Measurements from ENCODE around the gene SLC16A2.

DNA sequence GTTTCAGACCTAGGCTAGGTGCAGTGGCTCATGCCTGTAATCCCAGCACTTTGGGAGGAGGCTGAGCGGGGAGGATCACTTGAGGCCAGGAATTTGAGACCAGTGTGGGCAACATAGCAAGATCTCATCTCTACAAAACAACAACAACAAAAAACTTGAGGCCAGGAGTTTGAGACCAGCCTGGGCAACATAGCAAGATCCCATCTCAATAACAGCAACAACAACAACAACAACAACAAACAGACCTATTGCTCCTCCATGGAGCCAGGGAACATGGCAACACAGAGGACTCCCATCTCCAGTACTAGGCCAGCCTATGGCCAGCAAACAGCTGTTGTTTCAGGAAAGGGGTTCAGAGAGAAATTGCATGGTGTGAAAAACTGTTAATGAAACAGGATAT lies 43.4 kb downstream of the SLC16A2 start:
- TF ChIP-seq POLR2A (IDR thresholded peaks at IDR 0.05; ENCODE audit: low read depth, low read length) (no peak), SPI1 (IDR thresholded peaks at IDR 0.05; ENCODE audit: borderline replicate concordance, insufficient read depth, low read depth, low read length) (no peak), SIX5 (IDR thresholded peaks at IDR 0.05; ENCODE audit: low read depth, low read length, severe bottlenecking) (no peak), CREM (IDR thresholded peaks at IDR 0.05; ENCODE audit: low read depth) (no peak), EZH2 (IDR thresholded peaks at IDR 0.05; ENCODE audit: borderline replicate concordance, control insufficient read depth, low read depth, low read length) (no peak), TAF1 (IDR thresholded peaks at IDR 0.05; ENCODE audit: borderline replicate concordance, low read depth, low read length) (no peak), BHLHE40 (IDR thresholded peaks at IDR 0.05; ENCODE audit: borderline replicate concordance in 1 of 2, low read depth in 2 of 2, low read length in 1 of 2) (no peak), EP300 (IDR thresholded peaks at IDR 0.05; ENCODE audit: borderline replicate concordance in 1 of 2, control insufficient read depth in 1 of 2, low read depth in 2 of 2, low read length in 2 of 2) (no peak), EGR1 (IDR thresholded peaks at IDR 0.05; ENCODE audit: borderline replicate concordance in 1 of 2, low read depth in 2 of 2, low read length in 2 of 2) (no peak)
- TF ChIP-seq, protein P1, sequence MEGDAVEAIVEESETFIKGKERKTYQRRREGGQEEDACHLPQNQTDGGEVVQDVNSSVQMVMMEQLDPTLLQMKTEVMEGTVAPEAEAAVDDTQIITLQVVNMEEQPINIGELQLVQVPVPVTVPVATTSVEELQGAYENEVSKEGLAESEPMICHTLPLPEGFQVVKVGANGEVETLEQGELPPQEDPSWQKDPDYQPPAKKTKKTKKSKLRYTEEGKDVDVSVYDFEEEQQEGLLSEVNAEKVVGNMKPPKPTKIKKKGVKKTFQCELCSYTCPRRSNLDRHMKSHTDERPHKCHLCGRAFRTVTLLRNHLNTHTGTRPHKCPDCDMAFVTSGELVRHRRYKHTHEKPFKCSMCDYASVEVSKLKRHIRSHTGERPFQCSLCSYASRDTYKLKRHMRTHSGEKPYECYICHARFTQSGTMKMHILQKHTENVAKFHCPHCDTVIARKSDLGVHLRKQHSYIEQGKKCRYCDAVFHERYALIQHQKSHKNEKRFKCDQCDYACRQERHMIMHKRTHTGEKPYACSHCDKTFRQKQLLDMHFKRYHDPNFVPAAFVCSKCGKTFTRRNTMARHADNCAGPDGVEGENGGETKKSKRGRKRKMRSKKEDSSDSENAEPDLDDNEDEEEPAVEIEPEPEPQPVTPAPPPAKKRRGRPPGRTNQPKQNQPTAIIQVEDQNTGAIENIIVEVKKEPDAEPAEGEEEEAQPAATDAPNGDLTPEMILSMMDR (IDR thresholded peaks at IDR 0.05 in 2 of 3, conservative IDR thresholded peaks at IDR 0.05 in 1 of 3; ENCODE audit: control insufficient read depth in 2 of 3, extremely low read depth in 1 of 3, insufficient read depth in 1 of 3, low read depth in 3 of 3, low read length in 3 of 3) = no peak
- TF ChIP-seq, protein P2, sequence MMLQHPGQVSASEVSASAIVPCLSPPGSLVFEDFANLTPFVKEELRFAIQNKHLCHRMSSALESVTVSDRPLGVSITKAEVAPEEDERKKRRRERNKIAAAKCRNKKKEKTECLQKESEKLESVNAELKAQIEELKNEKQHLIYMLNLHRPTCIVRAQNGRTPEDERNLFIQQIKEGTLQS (IDR thresholded peaks at IDR 0.05; ENCODE audit: borderline replicate concordance, extremely low read depth, low read depth, low read length) = no peak
- TF ChIP-seq, protein P3, sequence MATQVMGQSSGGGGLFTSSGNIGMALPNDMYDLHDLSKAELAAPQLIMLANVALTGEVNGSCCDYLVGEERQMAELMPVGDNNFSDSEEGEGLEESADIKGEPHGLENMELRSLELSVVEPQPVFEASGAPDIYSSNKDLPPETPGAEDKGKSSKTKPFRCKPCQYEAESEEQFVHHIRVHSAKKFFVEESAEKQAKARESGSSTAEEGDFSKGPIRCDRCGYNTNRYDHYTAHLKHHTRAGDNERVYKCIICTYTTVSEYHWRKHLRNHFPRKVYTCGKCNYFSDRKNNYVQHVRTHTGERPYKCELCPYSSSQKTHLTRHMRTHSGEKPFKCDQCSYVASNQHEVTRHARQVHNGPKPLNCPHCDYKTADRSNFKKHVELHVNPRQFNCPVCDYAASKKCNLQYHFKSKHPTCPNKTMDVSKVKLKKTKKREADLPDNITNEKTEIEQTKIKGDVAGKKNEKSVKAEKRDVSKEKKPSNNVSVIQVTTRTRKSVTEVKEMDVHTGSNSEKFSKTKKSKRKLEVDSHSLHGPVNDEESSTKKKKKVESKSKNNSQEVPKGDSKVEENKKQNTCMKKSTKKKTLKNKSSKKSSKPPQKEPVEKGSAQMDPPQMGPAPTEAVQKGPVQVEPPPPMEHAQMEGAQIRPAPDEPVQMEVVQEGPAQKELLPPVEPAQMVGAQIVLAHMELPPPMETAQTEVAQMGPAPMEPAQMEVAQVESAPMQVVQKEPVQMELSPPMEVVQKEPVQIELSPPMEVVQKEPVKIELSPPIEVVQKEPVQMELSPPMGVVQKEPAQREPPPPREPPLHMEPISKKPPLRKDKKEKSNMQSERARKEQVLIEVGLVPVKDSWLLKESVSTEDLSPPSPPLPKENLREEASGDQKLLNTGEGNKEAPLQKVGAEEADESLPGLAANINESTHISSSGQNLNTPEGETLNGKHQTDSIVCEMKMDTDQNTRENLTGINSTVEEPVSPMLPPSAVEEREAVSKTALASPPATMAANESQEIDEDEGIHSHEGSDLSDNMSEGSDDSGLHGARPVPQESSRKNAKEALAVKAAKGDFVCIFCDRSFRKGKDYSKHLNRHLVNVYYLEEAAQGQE (IDR thresholded peaks at IDR 0.05; ENCODE audit: low read depth, low read length) = no peak
